Posterior cingulate gyrus (tissue), 11 donors: ENCODE data around the gene NLRP12.
"Not testable (repeated sequence)": the region's sequence is repeated elsewhere in the genome, so short reads cannot be mapped to it uniquely, and the experiment has no call there.

ENCODE experiments used
- DNase-seq, 10 donors: peaks; one replicate each; pipeline versions ENCODE4 v3.0.0 to v3.0.0-alpha.2; 2020 to 2021; ENCODE audit warnings: mixed read lengths in 3 of 10
- intact Hi-C: fragments of 100-400 bp; cut with DNase I; formaldehyde crosslinking; loops from one replicate; pipeline ENCODE4 v1.15.1; 2023

The NLRP12 gene

GRCh38 chr19:53785196-53785889 lies 38.8 kb downstream of the NLRP12 start:
- intact Hi-C loops: no loop called here
- DNase-seq: peak in 2 of 10 donors; percentile 16 to 25

DNA sequence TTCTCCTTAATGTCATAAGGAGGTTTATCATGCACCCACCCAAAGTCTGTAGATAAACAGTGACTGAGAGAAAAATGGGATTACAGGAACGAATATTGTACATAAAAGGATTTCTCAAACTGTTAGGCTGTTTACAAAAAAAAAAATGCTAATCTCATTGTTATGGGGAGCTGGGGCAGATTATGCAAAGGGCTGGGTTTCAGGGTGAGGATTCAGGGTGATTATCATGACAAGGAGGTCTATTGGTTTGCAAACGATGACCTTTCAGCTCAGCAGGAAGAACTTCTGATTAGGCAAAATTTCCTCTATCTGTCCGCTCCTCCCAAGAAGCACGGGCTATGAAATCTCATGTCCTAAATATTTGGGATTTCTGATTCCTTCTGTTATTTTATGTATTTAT lies 41.4 kb downstream of the NLRP12 start:
- intact Hi-C loops: no loop called here
- no peak for DNase-seq

GRCh38 chr19:53781332-53781731 lies 42.8 kb downstream of the NLRP12 start:
- peak in 2 of 10 donors; percentile 5 to 33 for DNase-seq
- intact Hi-C loops: not testable (repeated sequence)

- intact Hi-C loops: no loop called here
- DNase-seq: peak in 1 of 10 donors; percentile 14
Observed at GRCh38 chr19:53780506-53780905, 43.6 kb downstream of the NLRP12 start.

DNA sequence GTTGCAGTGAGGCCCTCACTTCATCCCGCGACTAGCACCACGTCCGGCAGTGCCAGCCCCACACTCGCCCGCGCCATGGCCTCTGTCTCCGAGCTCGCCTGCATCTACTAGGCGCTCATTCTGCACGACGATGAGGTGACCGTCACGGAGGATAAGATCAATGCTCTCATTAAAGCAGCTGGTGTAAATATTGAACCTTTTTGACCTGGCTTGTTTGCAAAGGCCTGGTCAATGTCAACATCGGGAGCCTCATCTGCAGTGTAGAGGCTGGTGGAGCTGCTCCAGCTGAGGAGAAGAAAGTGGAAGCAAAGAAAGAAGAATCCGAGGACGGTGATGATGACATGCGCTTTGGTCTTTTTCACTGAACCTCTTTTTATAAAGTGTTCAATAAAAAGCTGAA lies 48.6 kb downstream of the NLRP12 start:
- peak in 2 of 10 donors; percentile 12 to 76 for DNase-seq
- intact Hi-C loops: no loop called here

DNA sequence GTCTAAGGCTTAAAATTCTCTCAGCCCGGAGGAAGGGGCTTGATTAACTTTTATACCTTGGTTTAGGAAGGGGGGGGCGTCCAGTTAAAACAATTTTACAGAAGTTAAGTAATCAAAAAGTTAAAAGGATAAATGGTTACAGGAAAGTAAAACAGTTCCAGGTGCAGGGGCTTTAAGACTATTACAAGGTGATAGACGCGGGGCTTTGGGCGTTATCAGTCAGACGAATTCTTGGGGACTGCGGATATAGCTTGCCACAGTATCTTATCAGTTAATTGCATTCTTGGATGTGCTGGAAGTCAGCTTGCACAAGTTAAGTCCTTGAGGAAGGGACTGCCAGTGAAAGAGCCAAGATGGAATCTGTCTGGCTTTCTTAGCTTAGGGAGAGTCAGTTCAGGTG lies 49.6 kb downstream of the NLRP12 start:
- intact Hi-C loops, DNase-seq: not testable (repeated sequence)

DNA sequence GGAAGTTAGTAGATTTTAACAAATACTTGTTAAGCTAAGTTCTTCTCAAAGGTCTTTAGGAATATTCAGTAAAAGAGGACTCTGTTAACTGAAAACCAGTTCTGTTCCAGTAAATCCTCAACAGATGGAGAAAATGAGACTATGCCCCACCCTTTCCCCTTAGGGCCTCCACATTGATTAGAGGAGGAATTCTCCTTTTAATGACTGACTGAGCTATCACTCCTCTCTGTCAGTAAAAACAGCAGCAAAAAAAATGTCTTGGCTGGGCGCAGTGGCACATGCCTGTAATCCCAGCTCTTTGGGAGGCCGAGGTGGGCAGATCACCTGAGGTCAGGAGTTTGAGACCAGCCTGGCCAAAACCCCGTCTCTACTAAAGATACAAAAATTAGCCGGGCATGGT lies 50.1 kb downstream of the NLRP12 start:
- DNase-seq: peak in 2 of 10 donors; percentile 4
- intact Hi-C loops: no loop called here

- intact Hi-C loops: no loop called here
- peak in 3 of 10 donors; percentile 14 to 49 (median 16) for DNase-seq
Observed at GRCh38 chr19:53772943-53773342, 51.2 kb downstream of the NLRP12 start.

GRCh38 chr19:53771144-53771543 lies 53.0 kb downstream of the NLRP12 start:
- DNase-seq: no peak
- intact Hi-C loops: no loop called here

DNA sequence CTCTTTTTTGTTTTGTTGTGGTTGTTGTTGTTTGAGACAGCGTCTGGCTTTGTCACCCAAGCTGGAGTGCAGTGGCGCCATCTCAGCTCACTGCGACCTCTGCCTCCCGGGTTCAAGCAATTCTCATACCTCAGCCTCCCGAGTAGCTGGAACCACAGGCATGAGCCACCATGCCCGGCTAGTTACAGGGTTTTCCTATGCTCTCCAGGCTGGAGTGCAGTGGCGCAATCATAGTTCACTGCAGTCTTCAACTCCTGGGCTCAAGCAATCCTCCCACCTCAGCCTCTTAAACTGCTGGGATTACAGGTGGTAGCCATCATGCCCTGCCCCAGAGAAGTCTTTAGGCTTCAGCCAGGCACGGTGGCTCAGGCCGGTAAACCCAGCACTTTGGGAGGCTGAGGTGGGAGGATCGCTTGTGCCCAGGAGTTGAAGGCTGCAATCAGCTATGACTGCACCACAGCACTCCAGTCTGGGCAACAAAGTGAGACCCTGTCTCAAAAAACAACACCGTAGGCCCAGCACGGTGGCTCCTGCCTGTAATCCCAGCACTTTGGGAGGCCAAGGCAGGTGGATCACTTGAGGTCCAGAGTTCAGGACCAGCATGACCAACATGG lies 54.3 kb downstream of the NLRP12 start:
- peak in 2 of 10 donors; percentile 42 to 52 for DNase-seq
- intact Hi-C loops: not testable (repeated sequence)

GRCh38 chr19:53768401-53768800 lies 55.7 kb downstream of the NLRP12 start:
- intact Hi-C loops: no loop called here
- peak in 1 of 10 donors; percentile 59 for DNase-seq

GRCh38 chr19:53758991-53759390 lies 65.1 kb downstream of the NLRP12 start:
- intact Hi-C loops: not testable (repeated sequence)
- DNase-seq: peak in 1 of 10 donors; percentile 8
